GM23338 (cell line): Measurements from ENCODE around the gene TMPRSS13. TPM values are rescaled to one million over a fixed set of nuclear protein-coding genes. Genes with fewer than 3 reads are reported as not detected.

Source experiments
- ATAC-seq: fragments of 200-7000 bp; cut with Tn5 transposase; 3 replicates; pipeline ENCODE4 v1.9.1; 2020
- DNase-seq: peaks from one replicate; pipeline ENCODE4 v3.0.0-alpha.2; 2015; ENCODE audit warnings: low spot score
- H2AFZ ChIP-seq: fragments of 200-600 bp; sonication (generic); 2 replicates; pipeline ENCODE4 v1.8.0; 2016; ENCODE audit warnings: antibody characterized with exemption, mild to moderate bottlenecking, moderate library complexity
- H3F3A ChIP-seq: fragments of 200-600 bp; sonication (generic); replicated peaks from 2 replicates; pipeline ENCODE4 v1.8.0; 2017; ENCODE audit warnings: antibody characterized with exemption, mixed run types, low read depth
- H3K27ac ChIP-seq: fragments of 200-600 bp; sonication (generic); 2 replicates; pipeline ENCODE4 v1.6.1; 2016; ENCODE audit warnings: low read depth
- H3K27me3 ChIP-seq: fragments of 200-600 bp; sonication (generic); 2 replicates; pipeline ENCODE4 v1.8.0; 2016; ENCODE audit warnings: mild to moderate bottlenecking, mixed run types, moderate library complexity; ENCODE audit not compliant: insufficient read depth
- H3K36me3 ChIP-seq: fragments of 200-600 bp; sonication (generic); 2 replicates; pipeline ENCODE4 v1.8.0; 2016; ENCODE audit warnings: mild to moderate bottlenecking; ENCODE audit not compliant: insufficient read depth
- H3K4me1 ChIP-seq: fragments of 200-600 bp; sonication (generic); 2 replicates; pipeline ENCODE4 v1.8.0; 2016; ENCODE audit warnings: mild to moderate bottlenecking, moderate library complexity; ENCODE audit not compliant: insufficient read depth
- H3K4me2 ChIP-seq: fragments of 200-600 bp; sonication (generic); 2 replicates; pipeline ENCODE4 v1.7.1; 2017; ENCODE audit warnings: mixed run types
- H3K4me3 ChIP-seq: fragments of 200-600 bp; sonication (generic); 2 replicates; pipeline ENCODE4 v1.6.1; 2016; ENCODE audit warnings: mixed run types
- H3K79me2 ChIP-seq: fragments of 200-600 bp; sonication (generic); replicated peaks from 2 replicates; pipeline ENCODE4 v1.8.0; 2017; ENCODE audit warnings: mild to moderate bottlenecking; ENCODE audit not compliant: insufficient read depth
- H3K9me2 ChIP-seq: fragments of 200-600 bp; sonication (generic); 2 replicates; pipeline ENCODE4 v1.8.0; 2017; ENCODE audit not compliant: insufficient read depth
- H4K20me1 ChIP-seq: fragments of 200-600 bp; sonication (generic); replicated peaks from 2 replicates; pipeline ENCODE4 v1.8.0; 2017; ENCODE audit warnings: mild to moderate bottlenecking; ENCODE audit not compliant: insufficient read depth
- H3K27ac Mint-ChIP-seq: 2 replicates; pipeline ENCODE4 v1.8.0; 2020; ENCODE audit warnings: inconsistent platforms, mild to moderate bottlenecking, moderate library complexity, mixed read lengths
- H3K27me3 Mint-ChIP-seq: 3 replicates; pipeline ENCODE4 v1.8.0; 2022; ENCODE audit warnings: low read depth, mild to moderate bottlenecking, moderate library complexity, mixed read lengths, inconsistent platforms; ENCODE audit not compliant: insufficient read depth, poor library complexity
- H3K36me3 Mint-ChIP-seq: 3 replicates; pipeline ENCODE4 v1.8.0; 2021; ENCODE audit warnings: low read depth, mild to moderate bottlenecking, inconsistent platforms, moderate library complexity, mixed read lengths
- H3K4me1 Mint-ChIP-seq: 3 replicates; pipeline ENCODE4 v1.8.0; 2020; ENCODE audit warnings: mild to moderate bottlenecking, inconsistent platforms, mixed read lengths
- H3K4me3 Mint-ChIP-seq: 3 replicates; pipeline ENCODE4 v1.8.0; 2021; ENCODE audit warnings: moderate library complexity, mild to moderate bottlenecking, inconsistent platforms, mixed read lengths
- H3K9me3 Mint-ChIP-seq: 3 replicates; pipeline ENCODE4 v1.8.0; 2020; ENCODE audit warnings: moderate library complexity, mild to moderate bottlenecking, inconsistent platforms, mixed read lengths
- CREB1 ChIP-seq: fragments of 250-450 bp; sonication (Bioruptor Pico); IDR thresholded peaks from 2 replicates; pipeline ENCODE4 v1.5.0; 2020; ENCODE audit warnings: low read depth, mild to moderate bottlenecking, moderate library complexity
- EZH2 ChIP-seq: fragments of 200-600 bp; sonication (generic); IDR thresholded peaks from one replicate; pipeline ENCODE4 v1.8.0; 2017; ENCODE audit warnings: antibody characterized with exemption, mild to moderate bottlenecking, low read depth; ENCODE audit not compliant: unreplicated experiment
- EZH2phosphoT487 ChIP-seq: fragments of 200-600 bp; sonication (generic); IDR thresholded peaks from one replicate; pipeline ENCODE4 v1.8.1; 2018; ENCODE audit warnings: antibody characterized with exemption; ENCODE audit not compliant: unreplicated experiment
- JUNB ChIP-seq: IDR thresholded peaks from one replicate; pipeline ENCODE4 v1.6.1; 2016; ENCODE audit warnings: antibody characterized with exemption; ENCODE audit not compliant: unreplicated experiment
- NANOG ChIP-seq: IDR thresholded peaks from 2 replicates; pipeline ENCODE4 v1.6.1; 2016; ENCODE audit warnings: antibody characterized with exemption, borderline replicate concordance
- POLR2AphosphoS5 ChIP-seq: IDR thresholded peaks from 2 replicates; pipeline ENCODE4 v1.6.1; 2016; ENCODE audit warnings: antibody characterized with exemption, low read depth
- STAT1 ChIP-seq: IDR thresholded peaks from one replicate; pipeline ENCODE4 v1.6.1; 2016; ENCODE audit warnings: antibody characterized with exemption; ENCODE audit not compliant: unreplicated experiment
- ZNF114 ChIP-seq: fragments of 250-450 bp; sonication (Bioruptor Pico); IDR thresholded peaks from 2 replicates; pipeline ENCODE4 v1.5.0; 2020; ENCODE audit warnings: mild to moderate bottlenecking, moderate library complexity
- ZNF331 ChIP-seq: fragments of 250-450 bp; sonication (Bioruptor Pico); IDR thresholded peaks from 2 replicates; pipeline ENCODE4 v1.5.0; 2020; ENCODE audit warnings: low read depth, mild to moderate bottlenecking, moderate library complexity
- polyA plus RNA-seq: library from polyadenylated mRNA; unstranded; fragments of >200 nt; fragmentation: Nextera tagmentation; extraction: Ambion mirVana; gene quantifications from 2 replicates; pipeline ENCODE4 v1.2.1, GENCODE V29; 2016
- total RNA-seq: library from RNA; depleted of rRNA; stranded (reverse); fragments of >200 nt; shearing (Covaris generic); gene quantifications from 2 replicates; pipeline ENCODE4 v1.2.3, GENCODE V29; 2014
- TF ChIP-seq, protein P1 (sequence below), 2 experiments: fragments of 200-600 bp in 1 of 2; sonication (generic) in 1 of 2; conservative IDR thresholded peaks; 2 replicates each; pipeline versions ENCODE4 v1.5.1 to v1.6.1; 2016 to 2017; ENCODE audit warnings: antibody characterized with exemption in 2 of 2, low read depth in 2 of 2, mild to moderate bottlenecking in 2 of 2, moderate library complexity in 1 of 2
- TF ChIP-seq, protein P2 (sequence below): IDR thresholded peaks from one replicate; pipeline ENCODE4 v1.6.1; 2018; ENCODE audit warnings: antibody characterized with exemption; ENCODE audit not compliant: unreplicated experiment
- TF ChIP-seq, protein P3 (sequence below): fragments of 250-450 bp; sonication (Bioruptor Pico); IDR thresholded peaks from 2 replicates; pipeline ENCODE4 v1.5.0; 2020; ENCODE audit warnings: mild to moderate bottlenecking, moderate library complexity
- TF ChIP-seq, protein P4 (sequence below): IDR thresholded peaks from 2 replicates; pipeline ENCODE4 v1.6.1; 2016; ENCODE audit warnings: antibody characterized with exemption

Gene TMPRSS13
- total and polyA plus RNA-seq, 2 experiments from 2014 or later, result 0.31 TPM; not detected in 1

DNA sequence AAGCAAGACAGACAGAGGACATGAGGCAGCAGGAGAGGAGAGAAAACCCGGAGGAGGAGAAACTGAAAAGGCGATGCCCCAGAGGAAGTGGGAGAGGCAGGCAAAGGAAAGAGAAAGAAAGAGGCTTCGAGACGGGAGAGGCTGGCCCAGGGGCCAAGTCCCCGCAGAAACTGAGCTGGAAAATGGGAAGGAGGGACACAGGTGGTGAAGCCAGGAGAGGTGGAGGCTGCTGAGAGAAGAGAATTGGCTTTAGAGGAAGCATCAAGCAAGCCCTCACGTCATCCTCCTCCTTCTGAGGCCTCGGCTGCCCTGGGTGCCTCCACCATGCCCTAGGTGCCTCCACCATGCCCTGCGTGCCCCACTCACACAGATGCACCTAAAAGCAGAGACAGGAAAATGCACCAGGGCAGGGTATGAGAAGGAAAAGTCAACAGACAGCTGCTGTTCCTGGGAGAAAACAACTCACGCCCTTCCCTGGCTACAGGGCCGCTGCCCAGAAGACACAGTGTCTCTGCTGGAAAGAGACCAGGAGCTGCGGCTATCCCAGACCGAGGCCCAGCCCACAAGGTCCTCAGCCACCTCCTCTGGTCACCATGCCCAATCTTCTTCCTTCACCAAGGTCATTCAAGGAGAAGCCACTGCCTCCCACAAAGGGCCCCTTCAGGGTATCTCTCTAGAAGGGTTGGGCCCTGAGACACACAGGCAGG, 67.0 kb downstream of the TMPRSS13 start:
- H4K20me1 ChIP-seq, result peaks cover 9% of the 10 kb centered on the region
- H3K9me2 ChIP-seq, result no peaks in the 10 kb centered on the region
- H3K4me2 ChIP-seq, result peak overlapping the region; percentile 64
- peak overlapping the region; percentile 45; the same call in 1 of the 2 replicates for H3K27ac ChIP-seq
- peaks cover 26% of the 10 kb centered on the region for H3K4me1 Mint-ChIP-seq
- no peaks in the 10 kb centered on the region; the same call in 2 of the 3 replicates for H3K9me3 Mint-ChIP-seq
- H3K36me3 Mint-ChIP-seq, result no peaks in the 10 kb centered on the region
- H3K4me3 Mint-ChIP-seq, result no peak overlapping the region
- H3K79me2 ChIP-seq, result peaks cover 28% of the 10 kb centered on the region
- H3K4me1 ChIP-seq, result peaks cover 18% of the 10 kb centered on the region
- ATAC-seq (no peak), DNase-seq (no peak)
- no peak overlapping the region for H2AFZ ChIP-seq
- H3K27ac Mint-ChIP-seq, result no peak overlapping the region
- H3K4me3 ChIP-seq, result no peak overlapping the region
- H3K36me3 ChIP-seq, result no peaks in the 10 kb centered on the region
- no peaks in the 10 kb centered on the region for H3K27me3 ChIP-seq
- no peaks in the 10 kb centered on the region for H3K27me3 Mint-ChIP-seq
- TF ChIP-seq STAT1, result no peak
- TF ChIP-seq, protein P1, sequence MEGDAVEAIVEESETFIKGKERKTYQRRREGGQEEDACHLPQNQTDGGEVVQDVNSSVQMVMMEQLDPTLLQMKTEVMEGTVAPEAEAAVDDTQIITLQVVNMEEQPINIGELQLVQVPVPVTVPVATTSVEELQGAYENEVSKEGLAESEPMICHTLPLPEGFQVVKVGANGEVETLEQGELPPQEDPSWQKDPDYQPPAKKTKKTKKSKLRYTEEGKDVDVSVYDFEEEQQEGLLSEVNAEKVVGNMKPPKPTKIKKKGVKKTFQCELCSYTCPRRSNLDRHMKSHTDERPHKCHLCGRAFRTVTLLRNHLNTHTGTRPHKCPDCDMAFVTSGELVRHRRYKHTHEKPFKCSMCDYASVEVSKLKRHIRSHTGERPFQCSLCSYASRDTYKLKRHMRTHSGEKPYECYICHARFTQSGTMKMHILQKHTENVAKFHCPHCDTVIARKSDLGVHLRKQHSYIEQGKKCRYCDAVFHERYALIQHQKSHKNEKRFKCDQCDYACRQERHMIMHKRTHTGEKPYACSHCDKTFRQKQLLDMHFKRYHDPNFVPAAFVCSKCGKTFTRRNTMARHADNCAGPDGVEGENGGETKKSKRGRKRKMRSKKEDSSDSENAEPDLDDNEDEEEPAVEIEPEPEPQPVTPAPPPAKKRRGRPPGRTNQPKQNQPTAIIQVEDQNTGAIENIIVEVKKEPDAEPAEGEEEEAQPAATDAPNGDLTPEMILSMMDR (conservative IDR thresholded peaks at IDR 0.05; ENCODE audit: low read depth in 2 of 2), result no peak
- no peak for TF ChIP-seq JUNB
- TF ChIP-seq POLR2AphosphoS5, result no peak
- TF ChIP-seq, protein P2, sequence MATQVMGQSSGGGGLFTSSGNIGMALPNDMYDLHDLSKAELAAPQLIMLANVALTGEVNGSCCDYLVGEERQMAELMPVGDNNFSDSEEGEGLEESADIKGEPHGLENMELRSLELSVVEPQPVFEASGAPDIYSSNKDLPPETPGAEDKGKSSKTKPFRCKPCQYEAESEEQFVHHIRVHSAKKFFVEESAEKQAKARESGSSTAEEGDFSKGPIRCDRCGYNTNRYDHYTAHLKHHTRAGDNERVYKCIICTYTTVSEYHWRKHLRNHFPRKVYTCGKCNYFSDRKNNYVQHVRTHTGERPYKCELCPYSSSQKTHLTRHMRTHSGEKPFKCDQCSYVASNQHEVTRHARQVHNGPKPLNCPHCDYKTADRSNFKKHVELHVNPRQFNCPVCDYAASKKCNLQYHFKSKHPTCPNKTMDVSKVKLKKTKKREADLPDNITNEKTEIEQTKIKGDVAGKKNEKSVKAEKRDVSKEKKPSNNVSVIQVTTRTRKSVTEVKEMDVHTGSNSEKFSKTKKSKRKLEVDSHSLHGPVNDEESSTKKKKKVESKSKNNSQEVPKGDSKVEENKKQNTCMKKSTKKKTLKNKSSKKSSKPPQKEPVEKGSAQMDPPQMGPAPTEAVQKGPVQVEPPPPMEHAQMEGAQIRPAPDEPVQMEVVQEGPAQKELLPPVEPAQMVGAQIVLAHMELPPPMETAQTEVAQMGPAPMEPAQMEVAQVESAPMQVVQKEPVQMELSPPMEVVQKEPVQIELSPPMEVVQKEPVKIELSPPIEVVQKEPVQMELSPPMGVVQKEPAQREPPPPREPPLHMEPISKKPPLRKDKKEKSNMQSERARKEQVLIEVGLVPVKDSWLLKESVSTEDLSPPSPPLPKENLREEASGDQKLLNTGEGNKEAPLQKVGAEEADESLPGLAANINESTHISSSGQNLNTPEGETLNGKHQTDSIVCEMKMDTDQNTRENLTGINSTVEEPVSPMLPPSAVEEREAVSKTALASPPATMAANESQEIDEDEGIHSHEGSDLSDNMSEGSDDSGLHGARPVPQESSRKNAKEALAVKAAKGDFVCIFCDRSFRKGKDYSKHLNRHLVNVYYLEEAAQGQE, result no peak
- no peak for TF ChIP-seq EZH2phosphoT487
- no peak for TF ChIP-seq NANOG
- no peak for TF ChIP-seq ZNF331 (CRISPR knock-in tag)
- no peak for TF ChIP-seq CREB1 (CRISPR knock-in tag)
- no peak for TF ChIP-seq ZNF114 (CRISPR knock-in tag)
- TF ChIP-seq, protein P3, sequence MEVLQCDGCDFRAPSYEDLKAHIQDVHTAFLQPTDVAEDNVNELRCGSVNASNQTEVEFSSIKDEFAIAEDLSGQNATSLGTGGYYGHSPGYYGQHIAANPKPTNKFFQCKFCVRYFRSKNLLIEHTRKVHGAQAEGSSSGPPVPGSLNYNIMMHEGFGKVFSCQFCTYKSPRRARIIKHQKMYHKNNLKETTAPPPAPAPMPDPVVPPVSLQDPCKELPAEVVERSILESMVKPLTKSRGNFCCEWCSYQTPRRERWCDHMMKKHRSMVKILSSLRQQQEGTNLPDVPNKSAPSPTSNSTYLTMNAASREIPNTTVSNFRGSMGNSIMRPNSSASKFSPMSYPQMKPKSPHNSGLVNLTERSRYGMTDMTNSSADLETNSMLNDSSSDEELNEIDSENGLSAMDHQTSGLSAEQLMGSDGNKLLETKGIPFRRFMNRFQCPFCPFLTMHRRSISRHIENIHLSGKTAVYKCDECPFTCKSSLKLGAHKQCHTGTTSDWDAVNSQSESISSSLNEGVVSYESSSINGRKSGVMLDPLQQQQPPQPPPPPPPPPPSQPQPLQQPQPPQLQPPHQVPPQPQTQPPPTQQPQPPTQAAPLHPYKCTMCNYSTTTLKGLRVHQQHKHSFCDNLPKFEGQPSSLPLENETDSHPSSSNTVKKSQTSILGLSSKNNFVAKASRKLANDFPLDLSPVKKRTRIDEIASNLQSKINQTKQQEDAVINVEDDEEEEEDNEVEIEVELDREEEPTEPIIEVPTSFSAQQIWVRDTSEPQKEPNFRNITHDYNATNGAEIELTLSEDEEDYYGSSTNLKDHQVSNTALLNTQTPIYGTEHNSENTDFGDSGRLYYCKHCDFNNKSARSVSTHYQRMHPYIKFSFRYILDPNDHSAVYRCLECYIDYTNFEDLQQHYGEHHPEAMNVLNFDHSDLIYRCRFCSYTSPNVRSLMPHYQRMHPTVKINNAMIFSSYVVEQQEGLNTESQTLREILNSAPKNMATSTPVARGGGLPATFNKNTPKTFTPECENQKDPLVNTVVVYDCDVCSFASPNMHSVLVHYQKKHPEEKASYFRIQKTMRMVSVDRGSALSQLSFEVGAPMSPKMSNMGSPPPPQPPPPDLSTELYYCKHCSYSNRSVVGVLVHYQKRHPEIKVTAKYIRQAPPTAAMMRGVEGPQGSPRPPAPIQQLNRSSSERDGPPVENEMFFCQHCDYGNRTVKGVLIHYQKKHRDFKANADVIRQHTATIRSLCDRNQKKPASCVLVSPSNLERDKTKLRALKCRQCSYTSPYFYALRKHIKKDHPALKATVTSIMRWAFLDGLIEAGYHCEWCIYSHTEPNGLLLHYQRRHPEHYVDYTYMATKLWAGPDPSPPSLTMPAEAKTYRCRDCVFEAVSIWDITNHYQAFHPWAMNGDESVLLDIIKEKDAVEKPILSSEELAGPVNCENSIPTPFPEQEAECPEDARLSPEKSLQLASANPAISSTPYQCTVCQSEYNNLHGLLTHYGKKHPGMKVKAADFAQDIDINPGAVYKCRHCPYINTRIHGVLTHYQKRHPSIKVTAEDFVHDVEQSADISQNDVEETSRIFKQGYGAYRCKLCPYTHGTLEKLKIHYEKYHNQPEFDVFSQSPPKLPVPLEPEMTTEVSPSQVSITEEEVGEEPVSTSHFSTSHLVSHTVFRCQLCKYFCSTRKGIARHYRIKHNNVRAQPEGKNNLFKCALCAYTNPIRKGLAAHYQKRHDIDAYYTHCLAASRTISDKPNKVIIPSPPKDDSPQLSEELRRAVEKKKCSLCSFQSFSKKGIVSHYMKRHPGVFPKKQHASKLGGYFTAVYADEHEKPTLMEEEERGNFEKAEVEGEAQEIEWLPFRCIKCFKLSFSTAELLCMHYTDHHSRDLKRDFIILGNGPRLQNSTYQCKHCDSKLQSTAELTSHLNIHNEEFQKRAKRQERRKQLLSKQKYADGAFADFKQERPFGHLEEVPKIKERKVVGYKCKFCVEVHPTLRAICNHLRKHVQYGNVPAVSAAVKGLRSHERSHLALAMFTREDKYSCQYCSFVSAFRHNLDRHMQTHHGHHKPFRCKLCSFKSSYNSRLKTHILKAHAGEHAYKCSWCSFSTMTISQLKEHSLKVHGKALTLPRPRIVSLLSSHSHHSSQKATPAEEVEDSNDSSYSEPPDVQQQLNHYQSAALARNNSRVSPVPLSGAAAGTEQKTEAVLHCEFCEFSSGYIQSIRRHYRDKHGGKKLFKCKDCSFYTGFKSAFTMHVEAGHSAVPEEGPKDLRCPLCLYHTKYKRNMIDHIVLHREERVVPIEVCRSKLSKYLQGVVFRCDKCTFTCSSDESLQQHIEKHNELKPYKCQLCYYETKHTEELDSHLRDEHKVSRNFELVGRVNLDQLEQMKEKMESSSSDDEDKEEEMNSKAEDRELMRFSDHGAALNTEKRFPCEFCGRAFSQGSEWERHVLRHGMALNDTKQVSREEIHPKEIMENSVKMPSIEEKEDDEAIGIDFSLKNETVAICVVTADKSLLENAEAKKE (CRISPR knock-in tag), result no peak
- no peak for TF ChIP-seq EZH2
- TF ChIP-seq, protein P4, sequence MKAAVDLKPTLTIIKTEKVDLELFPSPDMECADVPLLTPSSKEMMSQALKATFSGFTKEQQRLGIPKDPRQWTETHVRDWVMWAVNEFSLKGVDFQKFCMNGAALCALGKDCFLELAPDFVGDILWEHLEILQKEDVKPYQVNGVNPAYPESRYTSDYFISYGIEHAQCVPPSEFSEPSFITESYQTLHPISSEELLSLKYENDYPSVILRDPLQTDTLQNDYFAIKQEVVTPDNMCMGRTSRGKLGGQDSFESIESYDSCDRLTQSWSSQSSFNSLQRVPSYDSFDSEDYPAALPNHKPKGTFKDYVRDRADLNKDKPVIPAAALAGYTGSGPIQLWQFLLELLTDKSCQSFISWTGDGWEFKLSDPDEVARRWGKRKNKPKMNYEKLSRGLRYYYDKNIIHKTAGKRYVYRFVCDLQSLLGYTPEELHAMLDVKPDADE, result no peak
- no peaks in the 10 kb centered on the region for H3F3A ChIP-seq
